ENCODE measurements around the gene DHRS4L2. TPM values are rescaled to one million over a fixed set of nuclear protein-coding genes. Genes with fewer than 3 reads are reported as not detected.

The DHRS4L2 gene
- total RNA-seq, 1 experiment from 2014 or later, result 6.9 TPM

DNA sequence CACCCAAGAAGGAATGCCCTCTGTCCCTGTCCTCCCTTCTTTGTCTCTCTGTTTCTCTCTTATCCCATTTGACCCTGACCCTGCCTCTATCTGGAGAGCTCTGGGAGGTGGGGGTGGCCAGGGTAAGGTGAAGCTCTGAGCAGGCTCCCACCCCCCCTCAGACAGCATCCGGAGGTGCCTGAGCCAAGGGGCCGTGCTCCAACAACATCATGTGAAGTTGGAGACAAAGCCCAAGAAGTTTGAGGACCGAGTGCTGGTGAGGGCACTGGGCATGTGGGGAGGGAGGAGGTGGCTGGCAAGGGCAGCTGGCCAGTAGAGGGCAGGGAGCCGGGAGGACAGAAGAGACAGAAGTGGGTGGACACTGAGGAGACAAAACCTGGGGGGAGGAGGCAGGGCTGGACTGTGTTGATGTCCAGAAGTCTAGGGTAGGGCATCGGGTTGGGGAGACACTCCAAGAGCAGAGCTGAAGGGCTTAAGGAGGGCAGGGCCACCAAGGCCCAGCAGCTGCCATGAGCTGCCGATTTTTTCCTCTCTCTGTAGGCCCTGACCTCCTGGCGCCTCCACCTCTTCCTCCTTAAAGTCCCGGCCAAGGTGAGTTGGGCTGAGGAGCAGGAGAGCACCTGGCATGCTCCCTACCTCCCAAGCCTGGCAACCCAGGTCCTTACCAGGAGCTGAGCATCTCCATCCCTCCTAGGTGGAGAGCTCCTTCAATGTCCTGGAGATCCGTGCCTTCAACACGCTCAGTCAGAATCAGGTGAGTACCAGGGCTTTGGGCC, 65.0 kb downstream of the DHRS4L2 start:
- no peak for DNase-seq (ENCODE audit: low spot score)

DNA sequence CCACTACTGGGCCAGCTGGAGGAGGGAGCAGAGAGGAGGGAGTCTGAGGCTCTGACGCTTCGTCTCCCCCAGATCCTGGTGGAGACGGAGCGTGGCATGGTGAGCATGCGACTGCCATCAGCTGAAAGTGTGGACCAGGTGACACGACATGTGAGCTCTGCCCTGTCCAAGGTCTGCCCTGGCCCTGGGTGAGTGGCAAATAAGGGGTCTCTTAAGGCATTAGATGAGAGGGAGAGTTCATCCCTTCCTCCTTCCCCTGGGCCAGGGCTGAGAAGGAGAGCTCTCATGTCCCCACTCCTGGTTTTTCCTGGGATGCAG, 65.6 kb downstream of the DHRS4L2 start:
- DNase-seq (ENCODE audit: low spot score), result no peak

DNA sequence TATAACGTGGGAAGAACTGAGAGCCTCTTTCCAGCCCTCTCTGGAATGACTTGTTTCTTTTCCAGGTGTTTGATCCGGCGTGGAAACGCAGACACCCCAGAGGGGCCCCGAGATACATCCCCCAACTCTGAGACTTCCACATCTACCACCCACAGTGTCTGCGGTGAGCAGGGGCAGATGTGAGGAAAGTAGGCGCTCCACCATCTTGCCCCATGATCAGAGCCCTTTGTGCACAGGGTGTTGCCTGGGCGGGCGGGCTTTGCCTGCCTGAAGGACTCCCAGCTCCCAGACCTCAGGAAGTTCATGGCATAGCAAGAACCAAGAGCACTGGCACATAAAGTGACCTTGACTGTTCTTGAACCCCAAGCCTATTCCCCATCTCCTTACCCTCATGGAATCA, 65.9 kb downstream of the DHRS4L2 start:
- no peak for DNase-seq (ENCODE audit: low spot score)

Other genes starting within 250 kb of the DHRS4L2 start
- 29.5 and 32.3 TPM in 2 replicates for gene DHRS4, start 35.2 kb upstream of the DHRS4L2 start, total RNA-seq (2014; rRNA removed; shearing (Covaris generic))
- 0.02 and 0.05 TPM in 2 replicates for gene CARMIL3, start 63.1 kb downstream of the DHRS4L2 start, total RNA-seq (2014; rRNA removed; shearing (Covaris generic))
- not detected in 2 replicates for gene CPNE6, start 82.6 kb downstream of the DHRS4L2 start, total RNA-seq (2014; rRNA removed; shearing (Covaris generic))
- gene PCK2, start 105.4 kb downstream of the DHRS4L2 start, total RNA-seq (2014; rRNA removed; shearing (Covaris generic)), result 2.0 and 4.4 TPM in 2 replicates
- gene DCAF11, start 125.8 kb downstream of the DHRS4L2 start, total RNA-seq (2014; rRNA removed; shearing (Covaris generic)), result 32.4 and 63.4 TPM in 2 replicates
- gene NRL, start 126.0 kb downstream of the DHRS4L2 start, total RNA-seq (2014; rRNA removed; shearing (Covaris generic)), result 0.72 TPM in 1 of 2 replicates, not detected in the other
- gene FITM1, start 141.7 kb downstream of the DHRS4L2 start, total RNA-seq (2014; rRNA removed; shearing (Covaris generic)), result not detected in 2 replicates
- gene PSME1, start 147.3 kb downstream of the DHRS4L2 start, total RNA-seq (2014; rRNA removed; shearing (Covaris generic)), result 163 TPM in 2 replicates
- 11.3 and 15.2 TPM in 2 replicates for gene EMC9, start 152.7 kb downstream of the DHRS4L2 start, total RNA-seq (2014; rRNA removed; shearing (Covaris generic))
- gene PSME2, start 157.7 kb downstream of the DHRS4L2 start, total RNA-seq (2014; rRNA removed; shearing (Covaris generic)), result 102 and 126 TPM in 2 replicates
- gene RNF31, start 158.6 kb downstream of the DHRS4L2 start, total RNA-seq (2014; rRNA removed; shearing (Covaris generic)), result 30.6 and 32.1 TPM in 2 replicates
- 20.8 and 24.9 TPM in 2 replicates for gene IRF9, start 172.3 kb downstream of the DHRS4L2 start, total RNA-seq (2014; rRNA removed; shearing (Covaris generic))
- gene REC8, start 183.2 kb downstream of the DHRS4L2 start, total RNA-seq (2014; rRNA removed; shearing (Covaris generic)), result 0.91 TPM in 1 of 2 replicates, not detected in the other
- 49.5 and 53.2 TPM in 2 replicates for gene IPO4, start 199.9 kb downstream of the DHRS4L2 start, total RNA-seq (2014; rRNA removed; shearing (Covaris generic))
- gene TM9SF1, start 206.5 kb downstream of the DHRS4L2 start, total RNA-seq (2014; rRNA removed; shearing (Covaris generic)), result 45.3 and 50.8 TPM in 2 replicates
- not detected in 2 replicates for gene TSSK4, start 216.8 kb downstream of the DHRS4L2 start, total RNA-seq (2014; rRNA removed; shearing (Covaris generic))
- 19.8 and 38.1 TPM in 2 replicates for gene CHMP4A, start 224.6 kb downstream of the DHRS4L2 start, total RNA-seq (2014; rRNA removed; shearing (Covaris generic))
- gene MDP1, start 227.1 kb downstream of the DHRS4L2 start, total RNA-seq (2014; rRNA removed; shearing (Covaris generic)), result 6.4 and 20.2 TPM in 2 replicates
- gene NEDD8, start 243.4 kb downstream of the DHRS4L2 start, total RNA-seq (2014; rRNA removed; shearing (Covaris generic)), result 201 and 286 TPM in 2 replicates
- gene GMPR2, start 244.0 kb downstream of the DHRS4L2 start, total RNA-seq (2014; rRNA removed; shearing (Covaris generic)), result 49.3 and 52.7 TPM in 2 replicates